Smooth muscle cell (in vitro differentiated cells): ENCODE data around the gene TRIP11. TPM values are rescaled to one million over a fixed set of nuclear protein-coding genes. Genes with fewer than 3 reads are reported as not detected.
A peak's percentile ranks its signal among the peaks of the same experiment; 100 is the strongest.

Experiments used
- DNase-seq: peaks from one replicate; lab custom pipeline; 2025; ENCODE audit not compliant: unreplicated experiment; lab: John Stamatoyannopoulos, UW
- H2AFZ ChIP-seq: fragments of 200-600 bp; sonication (generic); 2 replicates; pipeline ENCODE4 v1.6.0; 2016; ENCODE audit warnings: antibody characterized with exemption, low read depth, mild to moderate bottlenecking
- H3F3A ChIP-seq: fragments of 200-600 bp; sonication (generic); 2 replicates; pipeline ENCODE4 v1.6.0; 2017; ENCODE audit warnings: antibody characterized with exemption, low read depth
- H3K27ac ChIP-seq: fragments of 200-600 bp; sonication (generic); 2 replicates; pipeline ENCODE4 v1.5.1; 2016; ENCODE audit warnings: low read depth, mild to moderate bottlenecking
- H3K27me3 ChIP-seq: fragments of 200-600 bp; sonication (generic); 2 replicates; pipeline ENCODE4 v1.6.1; 2016; ENCODE audit warnings: low read depth, mild to moderate bottlenecking
- H3K36me3 ChIP-seq: fragments of 200-600 bp; sonication (generic); 2 replicates; pipeline ENCODE4 v1.5.1; 2016; ENCODE audit warnings: low read depth
- H3K4me1 ChIP-seq: fragments of 200-600 bp; sonication (generic); 2 replicates; pipeline ENCODE4 v1.5.1; 2016; ENCODE audit warnings: low read depth
- H3K4me2 ChIP-seq: fragments of 200-600 bp; sonication (generic); 2 replicates; pipeline ENCODE4 v1.6.0; 2016; ENCODE audit warnings: mild to moderate bottlenecking
- H3K4me3 ChIP-seq: fragments of 200-600 bp; sonication (generic); 2 replicates; pipeline ENCODE4 v1.5.1; 2016; ENCODE audit warnings: mild to moderate bottlenecking
- H3K79me2 ChIP-seq: fragments of 200-600 bp; sonication (generic); 2 replicates; pipeline ENCODE4 v1.6.0; 2016; ENCODE audit warnings: low read depth, mild to moderate bottlenecking
- H3K9ac ChIP-seq: fragments of 200-600 bp; sonication (generic); 2 replicates; pipeline ENCODE4 v1.6.0; 2016; ENCODE audit warnings: low read depth
- H3K9me3 ChIP-seq: fragments of 200-600 bp; sonication (generic); replicated peaks from 2 replicates; pipeline ENCODE4 v1.5.1; 2016; ENCODE audit warnings: low read depth
- H4K20me1 ChIP-seq: fragments of 200-600 bp; sonication (generic); 2 replicates; pipeline ENCODE4 v1.6.0; 2016; ENCODE audit warnings: low read depth
- WGBS: methylation state at CpG from one replicate; pipeline ENCODE4 v1.1.7; 2016; ENCODE audit warnings: low lambda C conversion rate; 5-methylcytosine and 5-hydroxymethylcytosine counted together
- polyA plus RNA-seq: library from polyadenylated mRNA; unstranded; fragments of >200 nt; fragmentation: Nextera tagmentation; extraction: Ambion mirVana; gene quantifications from 2 replicates; pipeline ENCODE4 v1.2.1, GENCODE V29; 2016
- total RNA-seq: library from RNA; depleted of rRNA; stranded (reverse); fragments of >200 nt; gene quantifications from 2 replicates; pipeline ENCODE4 v1.2.3, GENCODE V29; 2014
- TF ChIP-seq, protein P1 (sequence below): fragments of 200-600 bp; sonication (generic); IDR thresholded peaks from 2 replicates; pipeline ENCODE4 v1.5.1; 2017; ENCODE audit warnings: borderline replicate concordance, mild to moderate bottlenecking, antibody characterized with exemption; ENCODE audit not compliant: insufficient read depth, poor library complexity, severe bottlenecking

TRIP11 gene
- total and polyA plus RNA-seq, 2 experiments from 2014 or later = 30.0 to 38.1 TPM

- DNase-seq = no peak
- 83% methylated on average over 2 of the region's 2 CpGs for WGBS
Measured at GRCh38 chr14:92004062-92004461, 35.8 kb downstream of the TRIP11 start.

DNA sequence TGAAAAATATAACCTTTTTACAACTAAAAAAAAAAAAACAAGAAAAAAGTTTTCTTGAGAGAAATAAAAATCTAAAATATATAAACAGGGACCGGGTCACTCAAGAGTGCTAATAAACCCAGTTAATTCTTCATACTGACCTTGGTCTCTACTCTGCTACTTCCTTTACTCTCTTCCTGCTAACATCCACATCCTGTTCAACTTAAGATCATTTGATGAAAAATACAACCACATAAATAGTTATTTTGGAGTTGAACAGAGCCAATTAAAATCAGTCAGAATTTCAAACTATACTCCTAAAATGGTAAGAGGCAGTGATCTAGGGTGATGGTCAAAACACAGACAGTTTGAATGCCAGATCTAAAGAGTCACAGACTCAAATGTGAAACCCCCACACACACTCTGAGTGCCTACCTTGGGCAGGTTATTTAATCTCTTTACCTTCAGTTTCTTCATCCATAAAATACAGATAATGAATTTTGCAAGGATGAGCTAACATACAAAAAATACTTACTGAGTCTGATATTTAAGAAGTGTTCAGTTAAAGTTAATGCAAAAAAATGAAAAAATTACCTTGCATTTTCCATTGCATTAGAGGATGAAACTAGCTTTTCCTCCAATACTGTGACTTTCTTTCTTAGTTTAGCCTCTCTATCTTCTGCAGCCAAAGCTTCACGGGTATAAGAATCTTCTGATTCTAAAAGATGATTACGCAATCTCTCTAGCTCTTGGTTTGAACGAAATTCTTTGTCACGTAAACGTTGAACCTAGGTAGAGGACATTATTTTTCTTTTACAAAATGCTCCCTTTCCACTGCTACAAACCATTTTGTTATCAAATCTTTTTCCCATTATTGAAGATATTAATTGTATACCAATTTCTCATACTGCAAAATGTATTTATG lies 40.9 kb downstream of the TRIP11 start:
- Histone ChIP-seq H2AFZ (no peak overlapping the region), H3K9ac (no peak overlapping the region), H3K4me1 (no peaks in the 10 kb centered on the region), H3K27me3 (no peaks in the 10 kb centered on the region), H3K9me3 (no peaks in the 10 kb centered on the region), H3K27ac (peak overlapping the region; percentile 18), H3F3A (peaks cover 14% of the 10 kb centered on the region), H3K4me2 (no peak overlapping the region), H3K79me2 (no peaks in the 10 kb centered on the region), H3K4me3 (no peak overlapping the region), H3K36me3 (peaks cover 25% of the 10 kb centered on the region), H4K20me1 (peaks cover 34% of the 10 kb centered on the region)
- 91% methylated on average over 6 of the region's 6 CpGs for WGBS
- no peak for DNase-seq
- TF ChIP-seq, protein P1, sequence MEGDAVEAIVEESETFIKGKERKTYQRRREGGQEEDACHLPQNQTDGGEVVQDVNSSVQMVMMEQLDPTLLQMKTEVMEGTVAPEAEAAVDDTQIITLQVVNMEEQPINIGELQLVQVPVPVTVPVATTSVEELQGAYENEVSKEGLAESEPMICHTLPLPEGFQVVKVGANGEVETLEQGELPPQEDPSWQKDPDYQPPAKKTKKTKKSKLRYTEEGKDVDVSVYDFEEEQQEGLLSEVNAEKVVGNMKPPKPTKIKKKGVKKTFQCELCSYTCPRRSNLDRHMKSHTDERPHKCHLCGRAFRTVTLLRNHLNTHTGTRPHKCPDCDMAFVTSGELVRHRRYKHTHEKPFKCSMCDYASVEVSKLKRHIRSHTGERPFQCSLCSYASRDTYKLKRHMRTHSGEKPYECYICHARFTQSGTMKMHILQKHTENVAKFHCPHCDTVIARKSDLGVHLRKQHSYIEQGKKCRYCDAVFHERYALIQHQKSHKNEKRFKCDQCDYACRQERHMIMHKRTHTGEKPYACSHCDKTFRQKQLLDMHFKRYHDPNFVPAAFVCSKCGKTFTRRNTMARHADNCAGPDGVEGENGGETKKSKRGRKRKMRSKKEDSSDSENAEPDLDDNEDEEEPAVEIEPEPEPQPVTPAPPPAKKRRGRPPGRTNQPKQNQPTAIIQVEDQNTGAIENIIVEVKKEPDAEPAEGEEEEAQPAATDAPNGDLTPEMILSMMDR = no peak

More at GRCh38 chr14:92004062-92004461, 35.8 kb downstream of the TRIP11 start:
- no peaks in the 10 kb centered on the region for H3K79me2 ChIP-seq
- H4K20me1 ChIP-seq = peaks cover 18% of the 10 kb centered on the region
- no peaks in the 10 kb centered on the region for H3K9me3 ChIP-seq
- H3K4me3 ChIP-seq = no peak overlapping the region
- no peaks in the 10 kb centered on the region for H3K27me3 ChIP-seq
- TF ChIP-seq, protein P1 = no peak
- H3K4me2 ChIP-seq = no peak overlapping the region
- H3K27ac ChIP-seq = no peak overlapping the region
- H2AFZ ChIP-seq = no peak overlapping the region
- H3K4me1 ChIP-seq = no peaks in the 10 kb centered on the region
- H3F3A ChIP-seq = peaks cover 8% of the 10 kb centered on the region
- H3K36me3 ChIP-seq = peaks cover 31% of the 10 kb centered on the region
- no peak overlapping the region for H3K9ac ChIP-seq

DNA sequence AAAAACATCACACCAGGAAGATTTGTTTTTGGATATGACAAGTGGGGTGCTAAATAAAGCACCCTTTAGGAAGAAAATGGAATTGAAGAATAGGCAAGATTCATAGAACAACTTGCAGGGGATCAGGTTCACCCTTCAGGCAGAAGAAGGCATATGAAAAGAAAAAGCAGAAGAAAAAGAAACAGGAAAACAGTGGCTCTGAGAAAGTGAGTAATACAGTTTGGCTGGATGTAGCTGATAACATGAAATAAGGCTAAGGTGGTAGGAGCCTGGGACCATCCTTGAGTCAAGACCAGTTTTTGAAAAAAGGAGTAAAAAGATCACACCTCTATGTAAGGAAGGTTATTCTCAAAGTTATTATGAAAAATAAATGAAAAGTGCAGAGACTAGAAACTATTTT lies 42.4 kb downstream of the TRIP11 start:
- Histone ChIP-seq H3K4me1 (no peaks in the 10 kb centered on the region), H3K79me2 (no peaks in the 10 kb centered on the region), H3K4me3 (no peak overlapping the region), H3K9ac (no peak overlapping the region), H3K9me3 (no peaks in the 10 kb centered on the region), H3K27ac (peak overlapping the region; percentile 7), H2AFZ (no peak overlapping the region), H4K20me1 (peaks cover 29% of the 10 kb centered on the region), H3F3A (peaks cover 14% of the 10 kb centered on the region), H3K4me2 (no peak overlapping the region), H3K36me3 (peaks cover 26% of the 10 kb centered on the region), H3K27me3 (no peaks in the 10 kb centered on the region)
- no peak for DNase-seq
- TF ChIP-seq, protein P1 = no peak
